Measurements from ENCODE around the gene GTF2H2C. TPM values are rescaled to one million over a fixed set of nuclear protein-coding genes. Genes with fewer than 3 reads are reported as not detected.

Gene GTF2H2C
- total and polyA plus RNA-seq, 2 experiments from 2014 or later, result 52.2 to 61.6 TPM

DNA sequence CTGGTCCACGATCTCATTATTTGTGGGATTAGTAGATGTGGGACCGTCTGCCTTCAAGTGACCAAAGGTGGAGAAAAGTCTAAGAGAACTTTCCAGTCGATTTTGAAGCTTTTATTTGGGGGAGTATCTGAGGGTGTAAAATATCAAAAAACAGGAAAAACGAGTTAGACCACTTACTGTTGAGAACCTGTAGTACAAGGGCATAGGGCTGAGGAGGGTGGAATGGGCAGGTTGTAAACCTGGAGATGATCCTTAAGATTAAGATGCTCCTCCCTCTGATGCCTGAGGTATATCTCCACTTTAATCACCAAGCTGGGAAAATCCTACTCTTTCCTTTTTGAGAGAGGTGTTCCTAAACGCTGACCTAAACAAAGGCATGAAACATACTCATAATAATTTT lies 32.0 kb upstream of the GTF2H2C start:
- Histone ChIP-seq H3K36me3 (ENCODE audit: insufficient read depth) (no peaks in the 10 kb centered on the region), H3K4me3 (0 out of 2 replicates have a peak overlapping the region, but pooled peaks have one; percentile 15), H3F3A (replicated peaks; ENCODE audit: low read depth) (no peaks in the 10 kb centered on the region), H3K27ac (ENCODE audit: low read depth) (no peak overlapping the region), H3K4me2 (peak overlapping the region; percentile 19; the same call in 1 of the 2 replicates), H3K27me3 (ENCODE audit: insufficient read depth) (no peaks in the 10 kb centered on the region), H3K9me2 (ENCODE audit: insufficient read depth) (no peaks in the 10 kb centered on the region), H2AFZ (no peak overlapping the region), H4K20me1 (replicated peaks; ENCODE audit: insufficient read depth) (0 out of 2 replicates have a peak, but pooled peaks cover 5% of the 10 kb centered on the region), H3K4me1 (ENCODE audit: insufficient read depth) (peaks cover 6% of the 10 kb centered on the region), H3K79me2 (replicated peaks; ENCODE audit: insufficient read depth) (peaks cover 3% of the 10 kb centered on the region; the same call in 1 of the 2 replicates)
- H3K27me3 Mint-ChIP-seq (ENCODE audit: insufficient read depth, low read depth, poor library complexity), result peaks cover 2% of the 10 kb centered on the region
- no peak overlapping the region for H3K27ac Mint-ChIP-seq
- peaks cover 13% of the 10 kb centered on the region for H3K36me3 Mint-ChIP-seq (ENCODE audit: low read depth)
- H3K4me3 Mint-ChIP-seq, result peak overlapping the region; percentile 23
- H3K9me3 Mint-ChIP-seq, result no peaks in the 10 kb centered on the region
- ATAC-seq (peak; percentile 65), DNase-seq (ENCODE audit: low spot score) (peak; percentile 71)
- H3K4me1 Mint-ChIP-seq, result peaks cover 25% of the 10 kb centered on the region
- TF ChIP-seq, protein P1, sequence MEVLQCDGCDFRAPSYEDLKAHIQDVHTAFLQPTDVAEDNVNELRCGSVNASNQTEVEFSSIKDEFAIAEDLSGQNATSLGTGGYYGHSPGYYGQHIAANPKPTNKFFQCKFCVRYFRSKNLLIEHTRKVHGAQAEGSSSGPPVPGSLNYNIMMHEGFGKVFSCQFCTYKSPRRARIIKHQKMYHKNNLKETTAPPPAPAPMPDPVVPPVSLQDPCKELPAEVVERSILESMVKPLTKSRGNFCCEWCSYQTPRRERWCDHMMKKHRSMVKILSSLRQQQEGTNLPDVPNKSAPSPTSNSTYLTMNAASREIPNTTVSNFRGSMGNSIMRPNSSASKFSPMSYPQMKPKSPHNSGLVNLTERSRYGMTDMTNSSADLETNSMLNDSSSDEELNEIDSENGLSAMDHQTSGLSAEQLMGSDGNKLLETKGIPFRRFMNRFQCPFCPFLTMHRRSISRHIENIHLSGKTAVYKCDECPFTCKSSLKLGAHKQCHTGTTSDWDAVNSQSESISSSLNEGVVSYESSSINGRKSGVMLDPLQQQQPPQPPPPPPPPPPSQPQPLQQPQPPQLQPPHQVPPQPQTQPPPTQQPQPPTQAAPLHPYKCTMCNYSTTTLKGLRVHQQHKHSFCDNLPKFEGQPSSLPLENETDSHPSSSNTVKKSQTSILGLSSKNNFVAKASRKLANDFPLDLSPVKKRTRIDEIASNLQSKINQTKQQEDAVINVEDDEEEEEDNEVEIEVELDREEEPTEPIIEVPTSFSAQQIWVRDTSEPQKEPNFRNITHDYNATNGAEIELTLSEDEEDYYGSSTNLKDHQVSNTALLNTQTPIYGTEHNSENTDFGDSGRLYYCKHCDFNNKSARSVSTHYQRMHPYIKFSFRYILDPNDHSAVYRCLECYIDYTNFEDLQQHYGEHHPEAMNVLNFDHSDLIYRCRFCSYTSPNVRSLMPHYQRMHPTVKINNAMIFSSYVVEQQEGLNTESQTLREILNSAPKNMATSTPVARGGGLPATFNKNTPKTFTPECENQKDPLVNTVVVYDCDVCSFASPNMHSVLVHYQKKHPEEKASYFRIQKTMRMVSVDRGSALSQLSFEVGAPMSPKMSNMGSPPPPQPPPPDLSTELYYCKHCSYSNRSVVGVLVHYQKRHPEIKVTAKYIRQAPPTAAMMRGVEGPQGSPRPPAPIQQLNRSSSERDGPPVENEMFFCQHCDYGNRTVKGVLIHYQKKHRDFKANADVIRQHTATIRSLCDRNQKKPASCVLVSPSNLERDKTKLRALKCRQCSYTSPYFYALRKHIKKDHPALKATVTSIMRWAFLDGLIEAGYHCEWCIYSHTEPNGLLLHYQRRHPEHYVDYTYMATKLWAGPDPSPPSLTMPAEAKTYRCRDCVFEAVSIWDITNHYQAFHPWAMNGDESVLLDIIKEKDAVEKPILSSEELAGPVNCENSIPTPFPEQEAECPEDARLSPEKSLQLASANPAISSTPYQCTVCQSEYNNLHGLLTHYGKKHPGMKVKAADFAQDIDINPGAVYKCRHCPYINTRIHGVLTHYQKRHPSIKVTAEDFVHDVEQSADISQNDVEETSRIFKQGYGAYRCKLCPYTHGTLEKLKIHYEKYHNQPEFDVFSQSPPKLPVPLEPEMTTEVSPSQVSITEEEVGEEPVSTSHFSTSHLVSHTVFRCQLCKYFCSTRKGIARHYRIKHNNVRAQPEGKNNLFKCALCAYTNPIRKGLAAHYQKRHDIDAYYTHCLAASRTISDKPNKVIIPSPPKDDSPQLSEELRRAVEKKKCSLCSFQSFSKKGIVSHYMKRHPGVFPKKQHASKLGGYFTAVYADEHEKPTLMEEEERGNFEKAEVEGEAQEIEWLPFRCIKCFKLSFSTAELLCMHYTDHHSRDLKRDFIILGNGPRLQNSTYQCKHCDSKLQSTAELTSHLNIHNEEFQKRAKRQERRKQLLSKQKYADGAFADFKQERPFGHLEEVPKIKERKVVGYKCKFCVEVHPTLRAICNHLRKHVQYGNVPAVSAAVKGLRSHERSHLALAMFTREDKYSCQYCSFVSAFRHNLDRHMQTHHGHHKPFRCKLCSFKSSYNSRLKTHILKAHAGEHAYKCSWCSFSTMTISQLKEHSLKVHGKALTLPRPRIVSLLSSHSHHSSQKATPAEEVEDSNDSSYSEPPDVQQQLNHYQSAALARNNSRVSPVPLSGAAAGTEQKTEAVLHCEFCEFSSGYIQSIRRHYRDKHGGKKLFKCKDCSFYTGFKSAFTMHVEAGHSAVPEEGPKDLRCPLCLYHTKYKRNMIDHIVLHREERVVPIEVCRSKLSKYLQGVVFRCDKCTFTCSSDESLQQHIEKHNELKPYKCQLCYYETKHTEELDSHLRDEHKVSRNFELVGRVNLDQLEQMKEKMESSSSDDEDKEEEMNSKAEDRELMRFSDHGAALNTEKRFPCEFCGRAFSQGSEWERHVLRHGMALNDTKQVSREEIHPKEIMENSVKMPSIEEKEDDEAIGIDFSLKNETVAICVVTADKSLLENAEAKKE (CRISPR knock-in tag; IDR thresholded peaks at IDR 0.05), result 0 out of 2 replicates have a peak, but pooled peaks have one; percentile 35
- TF ChIP-seq, protein P2, sequence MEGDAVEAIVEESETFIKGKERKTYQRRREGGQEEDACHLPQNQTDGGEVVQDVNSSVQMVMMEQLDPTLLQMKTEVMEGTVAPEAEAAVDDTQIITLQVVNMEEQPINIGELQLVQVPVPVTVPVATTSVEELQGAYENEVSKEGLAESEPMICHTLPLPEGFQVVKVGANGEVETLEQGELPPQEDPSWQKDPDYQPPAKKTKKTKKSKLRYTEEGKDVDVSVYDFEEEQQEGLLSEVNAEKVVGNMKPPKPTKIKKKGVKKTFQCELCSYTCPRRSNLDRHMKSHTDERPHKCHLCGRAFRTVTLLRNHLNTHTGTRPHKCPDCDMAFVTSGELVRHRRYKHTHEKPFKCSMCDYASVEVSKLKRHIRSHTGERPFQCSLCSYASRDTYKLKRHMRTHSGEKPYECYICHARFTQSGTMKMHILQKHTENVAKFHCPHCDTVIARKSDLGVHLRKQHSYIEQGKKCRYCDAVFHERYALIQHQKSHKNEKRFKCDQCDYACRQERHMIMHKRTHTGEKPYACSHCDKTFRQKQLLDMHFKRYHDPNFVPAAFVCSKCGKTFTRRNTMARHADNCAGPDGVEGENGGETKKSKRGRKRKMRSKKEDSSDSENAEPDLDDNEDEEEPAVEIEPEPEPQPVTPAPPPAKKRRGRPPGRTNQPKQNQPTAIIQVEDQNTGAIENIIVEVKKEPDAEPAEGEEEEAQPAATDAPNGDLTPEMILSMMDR (conservative IDR thresholded peaks at IDR 0.05; ENCODE audit: low read depth in 2 of 2), result no peak

DNA sequence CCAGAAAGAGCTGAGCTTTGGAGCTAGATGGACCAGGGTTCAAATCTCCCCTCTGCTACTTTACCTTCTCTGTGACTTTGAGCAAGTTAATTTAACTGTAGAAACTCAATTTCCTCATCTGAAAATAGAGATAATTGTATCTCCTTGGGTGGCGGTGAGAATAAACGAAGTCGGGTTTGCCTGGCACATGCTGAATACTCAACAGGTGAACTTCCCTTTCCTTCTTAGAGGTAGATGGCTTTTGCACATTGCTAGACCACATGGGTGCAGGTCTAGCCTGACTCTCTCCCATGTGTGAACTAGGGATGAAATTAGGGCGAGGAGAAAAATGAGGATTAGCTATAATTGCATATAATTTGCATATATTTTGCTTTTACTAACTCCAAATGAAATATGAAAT lies 31.4 kb upstream of the GTF2H2C start:
- H3K4me3 ChIP-seq, result no peak overlapping the region
- H4K20me1 ChIP-seq (replicated peaks; ENCODE audit: insufficient read depth), result 0 out of 2 replicates have a peak, but pooled peaks cover 5% of the 10 kb centered on the region
- H3K27me3 ChIP-seq (ENCODE audit: insufficient read depth), result no peaks in the 10 kb centered on the region
- peaks cover 13% of the 10 kb centered on the region for H3K36me3 Mint-ChIP-seq (ENCODE audit: low read depth)
- no peak overlapping the region for H3K4me3 Mint-ChIP-seq
- DNase-seq (ENCODE audit: low spot score) (no peak), ATAC-seq (no peak)
- no peaks in the 10 kb centered on the region for H3K9me2 ChIP-seq (ENCODE audit: insufficient read depth)
- no peaks in the 10 kb centered on the region for H3K36me3 ChIP-seq (ENCODE audit: insufficient read depth)
- peak overlapping the region; percentile 19; the same call in 1 of the 2 replicates for H3K4me2 ChIP-seq
- H2AFZ ChIP-seq, result no peak overlapping the region
- peaks cover 2% of the 10 kb centered on the region for H3K27me3 Mint-ChIP-seq (ENCODE audit: insufficient read depth, low read depth, poor library complexity)
- H3K4me1 ChIP-seq (ENCODE audit: insufficient read depth), result peaks cover 6% of the 10 kb centered on the region
- H3K27ac ChIP-seq (ENCODE audit: low read depth), result no peak overlapping the region
- no peak overlapping the region for H3K27ac Mint-ChIP-seq
- no peaks in the 10 kb centered on the region for H3K9me3 Mint-ChIP-seq
- H3K79me2 ChIP-seq (replicated peaks; ENCODE audit: insufficient read depth), result peaks cover 3% of the 10 kb centered on the region; the same call in 1 of the 2 replicates
- no peaks in the 10 kb centered on the region for H3F3A ChIP-seq (replicated peaks; ENCODE audit: low read depth)
- H3K4me1 Mint-ChIP-seq, result peaks cover 25% of the 10 kb centered on the region
- TF ChIP-seq ZNF114 (CRISPR knock-in tag; IDR thresholded peaks at IDR 0.05) (no peak), NANOG (IDR thresholded peaks at IDR 0.05; ENCODE audit: borderline replicate concordance) (no peak), CREB1 (CRISPR knock-in tag; IDR thresholded peaks at IDR 0.05; ENCODE audit: low read depth) (no peak), POLR2AphosphoS5 (IDR thresholded peaks at IDR 0.05; ENCODE audit: low read depth) (no peak), JUNB (IDR thresholded peaks at IDR 0.05; ENCODE audit: unreplicated experiment) (no peak), ZNF331 (CRISPR knock-in tag; IDR thresholded peaks at IDR 0.05; ENCODE audit: low read depth) (no peak)
- TF ChIP-seq, protein P3, sequence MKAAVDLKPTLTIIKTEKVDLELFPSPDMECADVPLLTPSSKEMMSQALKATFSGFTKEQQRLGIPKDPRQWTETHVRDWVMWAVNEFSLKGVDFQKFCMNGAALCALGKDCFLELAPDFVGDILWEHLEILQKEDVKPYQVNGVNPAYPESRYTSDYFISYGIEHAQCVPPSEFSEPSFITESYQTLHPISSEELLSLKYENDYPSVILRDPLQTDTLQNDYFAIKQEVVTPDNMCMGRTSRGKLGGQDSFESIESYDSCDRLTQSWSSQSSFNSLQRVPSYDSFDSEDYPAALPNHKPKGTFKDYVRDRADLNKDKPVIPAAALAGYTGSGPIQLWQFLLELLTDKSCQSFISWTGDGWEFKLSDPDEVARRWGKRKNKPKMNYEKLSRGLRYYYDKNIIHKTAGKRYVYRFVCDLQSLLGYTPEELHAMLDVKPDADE (IDR thresholded peaks at IDR 0.05), result no peak
- TF ChIP-seq, protein P2 (conservative IDR thresholded peaks at IDR 0.05; ENCODE audit: low read depth in 2 of 2), result no peak

All from GM23338 (cell line).